Nephron (organoid): ENCODE data around the gene PFDN6.

Experiments
- H3K27ac Mint-ChIP-seq, 3 experiments: 2 replicates each; pipeline ENCODE4 v1.8.0; 2020; ENCODE audit warnings: mixed read lengths in 3 of 3, mild to moderate bottlenecking in 2 of 3, moderate library complexity in 1 of 3
- H3K27me3 Mint-ChIP-seq: 2 replicates; pipeline ENCODE4 v1.8.0; 2021; ENCODE audit warnings: low read depth, mild to moderate bottlenecking, moderate library complexity, mixed read lengths
- H3K36me3 Mint-ChIP-seq: 2 replicates; pipeline ENCODE4 v1.8.0; 2020; ENCODE audit warnings: low read depth, mixed read lengths
- H3K4me1 Mint-ChIP-seq: 2 replicates; pipeline ENCODE4 v1.8.0; 2020; ENCODE audit warnings: mixed read lengths
- H3K4me3 Mint-ChIP-seq, 3 experiments: 2 replicates each; pipeline ENCODE4 v1.8.0; 2020; ENCODE audit warnings: mild to moderate bottlenecking in 3 of 3, mixed read lengths in 3 of 3, moderate library complexity in 2 of 3
- H3K9me3 Mint-ChIP-seq: 2 replicates; pipeline ENCODE4 v1.8.0; 2020; ENCODE audit warnings: mixed read lengths
- CTCF ChIP-seq, 3 experiments: fragments of 200-600 bp; sonication (generic); IDR thresholded peaks; one replicate each; pipeline ENCODE4 v1.5.0; 2021; ENCODE audit warnings: antibody characterized with exemption in 3 of 3; ENCODE audit not compliant: unreplicated experiment in 3 of 3

Gene PFDN6

GRCh38 chr6:33297406-33297955 is 8.1 kb downstream of the PFDN6 start:
- Mint-ChIP-seq H3K36me3 (peaks cover 15% of the 10 kb centered on the region), H3K4me1 (peaks cover 16% of the 10 kb centered on the region), H3K9me3 (no peaks in the 10 kb centered on the region), H3K4me3 (peak overlapping the region; percentile 93 to 100 (median 96)), H3K27ac (peak overlapping the region; percentile 94 to 97 (median 95)), H3K27me3 (no peaks in the 10 kb centered on the region)
- TF ChIP-seq CTCF (IDR thresholded peaks at IDR 0.05; ENCODE audit: unreplicated experiment in 3 of 3) = no peak

GRCh38 chr6:33297956-33298772 is 8.8 kb downstream of the PFDN6 start:
- Mint-ChIP-seq H3K36me3 (peaks cover 10% of the 10 kb centered on the region), H3K4me3 (peak overlapping the region; percentile 93 to 100 (median 96)), H3K27me3 (no peaks in the 10 kb centered on the region), H3K9me3 (no peaks in the 10 kb centered on the region), H3K4me1 (peaks cover 16% of the 10 kb centered on the region), H3K27ac (peak overlapping the region; percentile 94 to 97 (median 95))
- no peak for TF ChIP-seq CTCF (IDR thresholded peaks at IDR 0.05; ENCODE audit: unreplicated experiment in 3 of 3)

- peaks cover 16% of the 10 kb centered on the region for H3K4me1 Mint-ChIP-seq
- H3K27me3 Mint-ChIP-seq = peaks cover 1% of the 10 kb centered on the region
- no peak for TF ChIP-seq CTCF (IDR thresholded peaks at IDR 0.05; ENCODE audit: unreplicated experiment in 3 of 3)
- H3K27ac Mint-ChIP-seq = peak within 1 kb of the TSS; percentile 94 to 97 (median 96)
- peak within 1 kb of the TSS; percentile 93 to 100 (median 96) for H3K4me3 Mint-ChIP-seq
- no peaks in the 10 kb centered on the region for H3K9me3 Mint-ChIP-seq
- peaks cover 10% of the 10 kb centered on the region for H3K36me3 Mint-ChIP-seq
These were observed 9.4 kb downstream of the PFDN6 start, which contains the start of gene RGL2 for GRCh38 chr6:33298773-33299236. Gene RGL2 (minus strand): TSS chr6:33298942. CDS start chr6:33298610, 332 bp downstream.

GRCh38 chr6:33299237-33299944 is 10.0 kb downstream of the PFDN6 start:
- H3K4me1 Mint-ChIP-seq = peaks cover 16% of the 10 kb centered on the region
- TF ChIP-seq CTCF (IDR thresholded peaks at IDR 0.05; ENCODE audit: unreplicated experiment in 3 of 3) = peak; percentile 63 to 75 (median 72)
- no peaks in the 10 kb centered on the region for H3K9me3 Mint-ChIP-seq
- peak overlapping the region; percentile 93 to 100 (median 96) for H3K4me3 Mint-ChIP-seq
- peaks cover 3% of the 10 kb centered on the region for H3K27me3 Mint-ChIP-seq
- peak overlapping the region; percentile 94 to 96 (median 96) for H3K27ac Mint-ChIP-seq
- H3K36me3 Mint-ChIP-seq = peaks cover 5% of the 10 kb centered on the region

- Mint-ChIP-seq H3K36me3 (peaks cover 13% of the 10 kb centered on the region), H3K27me3 (peaks cover 3% of the 10 kb centered on the region), H3K9me3 (no peaks in the 10 kb centered on the region), H3K4me3 (peak overlapping the region; percentile 36 to 93 (median 50)), H3K27ac (peak overlapping the region in 1 of 3 experiments; percentile 31), H3K4me1 (peaks cover 10% of the 10 kb centered on the region)
- TF ChIP-seq CTCF (IDR thresholded peaks at IDR 0.05; ENCODE audit: unreplicated experiment in 3 of 3) = no peak
These were observed 12.5 kb downstream of the PFDN6 start for GRCh38 chr6:33301877-33302276.
